Pancreas (tissue), 10 donors: ENCODE results near the gene HHAT. TPM values are rescaled to one million over a fixed set of nuclear protein-coding genes. Genes with fewer than 3 reads are reported as not detected.
"Not testable (repeated sequence)": the region's sequence is repeated elsewhere in the genome, so short reads cannot be mapped to it uniquely, and the experiment has no call there.

ENCODE experiments used
- ATAC-seq, 4 donors: fragments of 200-7000 bp; cut with Tn5 transposase; one replicate each; pipeline versions ENCODE4 v1.8.0 to v1.9.1; 2020; ENCODE audit warnings: mild to moderate bottlenecking in 4 of 4, moderate library complexity in 4 of 4
- DNase-seq, 6 donors: peaks; one replicate each; pipeline ENCODE4 v3.0.0-alpha.2; 2020
- FAIRE-seq: peaks from 2 replicates; lab custom pipeline; 2012; peaks lifted over from hg19 to GRCh38; lab: Jason Lieb, UNC
- H3K27ac ChIP-seq, 4 donors: fragments of 200-600 bp; sonication (generic); 1 replicate in 3 of 4; 2 replicates in 1 of 4; pipeline versions ENCODE4 v1.5.0 to v1.8.0; 2020
- H3K27me3 ChIP-seq, 4 donors: fragments of 200-600 bp; one replicate each; pipeline ENCODE4 v1.8.0; 2021
- H3K36me3 ChIP-seq, 3 donors: fragments of 200-600 bp; sonication (generic) in 1 of 3; one replicate each; pipeline versions ENCODE4 v1.5.0 to v1.8.0; 2020 to 2021
- H3K4me1 ChIP-seq, 3 donors: fragments of 200-600 bp; one replicate each; pipeline ENCODE4 v1.8.0; 2021
- H3K4me3 ChIP-seq, 4 donors: fragments of 200-600 bp; sonication (generic) in 2 of 4; one replicate each; pipeline versions ENCODE4 v1.5.0 to v1.8.0; 2020 to 2021
- H3K9me3 ChIP-seq, 4 donors: fragments of 200-600 bp; one replicate each; pipeline ENCODE4 v1.8.0; 2021
- CTCF ChIP-seq, 4 donors: fragments of 200-600 bp; sonication (generic) in 3 of 4; IDR thresholded peaks; one replicate each; pipeline versions ENCODE4 v1.5.0 to v1.8.0; 2021; ENCODE audit warnings: antibody characterized with exemption in 4 of 4
- WGBS, 2 donors: extraction: QIAGEN DNeasy Blood & Tissue Kit; methylation state at CpG; one replicate each; pipeline ENCODE4 v1.1.7; 2013; 5-methylcytosine and 5-hydroxymethylcytosine counted together
- intact Hi-C, 3 donors: fragments of 100-400 bp; cut with DNase I; formaldehyde crosslinking; loops; one replicate each; pipeline versions ENCODE4 v1.11.1 to v1.14.2; 2022
- polyA plus RNA-seq, 2 donors: library from polyadenylated mRNA; stranded (reverse); fragments of 200-250 nt; gene quantifications; one replicate each; pipeline ENCODE4 v1.2.3, GENCODE V29; 2013
- total RNA-seq, 6 donors: library from RNA; stranded (reverse); fragmentation: NEBNext Ultra II Directional in 4 of 6; extraction: Animal tissue kit (Norgen Biotek cat#: 25700) in 4 of 6; gene quantifications; one replicate each; pipeline versions ENCODE4 v1.2.1 to v1.2.4, GENCODE V29; 2021 to 2023
- donor health status: healthy with polysubstance abuse.
- donor health status: DM: no; HTN: no; CAD: no; lungs with moderate emphysema.
- donor health status: DM: no; HTN: no; CAD: no.
- donor health status: control.
- donor health status: control.
- donor health status: Bipolar disorder and iron deficiency.
- donor health status: DM: yes; HTN: yes; CAD: no.
- donor health status: DM: no; HTN: no; CAD: no.
- donor health status: DM: no; HTN: no; CAD: no.
- donor health status: DM: yes; HTN: yes; CAD: no.

The HHAT gene
- total and polyA plus RNA-seq, 8 donors, result 1.3 to 4.1 (median 2.4) TPM

- no peaks in the 10 kb centered on the region for H3K9me3 ChIP-seq
- H3K36me3 ChIP-seq, result no peaks in the 10 kb centered on the region
- FAIRE-seq, result no peak
- H3K27me3 ChIP-seq, result no peaks in the 10 kb centered on the region
- ATAC-seq, result no peak
- intact Hi-C loops, result no loop called here
- H3K4me1 ChIP-seq, result no peaks in the 10 kb centered on the region
- H3K27ac ChIP-seq, result no peak overlapping the region
- no peak for DNase-seq
- H3K4me3 ChIP-seq, result no peak overlapping the region
- 88 to 91% methylated on average over 9 of the region's 9 CpGs for WGBS, 2 donors
- no peak for TF ChIP-seq CTCF (IDR thresholded peaks at IDR 0.05)
Measured at GRCh38 chr1:210344706-210345105, 16.0 kb downstream of the HHAT start.

GRCh38 chr1:210347112-210347511 is 18.4 kb downstream of the HHAT start:
- TF ChIP-seq CTCF (IDR thresholded peaks at IDR 0.05), result no peak
- no peak overlapping the region for H3K27ac ChIP-seq
- H3K36me3 ChIP-seq, result no peaks in the 10 kb centered on the region
- FAIRE-seq, result no peak
- intact Hi-C loops, result no loop called here
- no peaks in the 10 kb centered on the region for H3K9me3 ChIP-seq
- no peaks in the 10 kb centered on the region for H3K27me3 ChIP-seq
- no peak for DNase-seq
- ATAC-seq, result peak in 3 of 4 donors; percentile 18 to 52 (median 25)
- 90 to 100% methylated on average over 1 of the region's 1 CpG for WGBS, 2 donors
- H3K4me1 ChIP-seq, result no peaks in the 10 kb centered on the region
- no peak overlapping the region for H3K4me3 ChIP-seq

GRCh38 chr1:210351496-210351895 is 22.8 kb downstream of the HHAT start:
- DNase-seq (no peak), FAIRE-seq (no peak), ATAC-seq (no peak)
- Histone ChIP-seq H3K4me3 (no peak overlapping the region), H3K27ac (no peak overlapping the region), H3K36me3 (no peaks in the 10 kb centered on the region), H3K4me1 (no peaks in the 10 kb centered on the region), H3K9me3 (no peaks in the 10 kb centered on the region), H3K27me3 (no peaks in the 10 kb centered on the region)
- 68 to 81% methylated on average over 3 of the region's 3 CpGs for WGBS, 2 donors
- TF ChIP-seq CTCF (IDR thresholded peaks at IDR 0.05), result no peak
- intact Hi-C loops, result no loop called here

- WGBS, 2 donors, result 84 to 92% methylated on average over 4 of the region's 4 CpGs
- no peak for TF ChIP-seq CTCF (IDR thresholded peaks at IDR 0.05)
- Histone ChIP-seq H3K9me3 (no peaks in the 10 kb centered on the region), H3K36me3 (no peaks in the 10 kb centered on the region), H3K4me1 (no peaks in the 10 kb centered on the region), H3K27ac (no peak overlapping the region), H3K27me3 (no peaks in the 10 kb centered on the region), H3K4me3 (no peak overlapping the region)
- intact Hi-C loops, result no loop called here
- FAIRE-seq, result no peak
- no peak for ATAC-seq
- no peak for DNase-seq
Measured at GRCh38 chr1:210352575-210352974, 23.9 kb downstream of the HHAT start.

- ATAC-seq, H3K9me3 ChIP-seq, H3K36me3 ChIP-seq, H3K4me3 ChIP-seq, FAIRE-seq, intact Hi-C loops, DNase-seq, H3K27ac ChIP-seq, H3K27me3 ChIP-seq, H3K4me1 ChIP-seq: not testable (repeated sequence)
- WGBS, 2 donors, result 96 to 98% methylated on average over 3 of the region's 3 CpGs
Measured at GRCh38 chr1:210354305-210354704, 25.6 kb downstream of the HHAT start.
